ENCODE measurements around the gene MRPL49. TPM values are rescaled to one million over a fixed set of nuclear protein-coding genes. Genes with fewer than 3 reads are reported as not detected.

The MRPL49 gene
- total RNA-seq, 1 donor: 41.6 TPM

GRCh38 chr11:65107751-65108468 lies 14.2 kb upstream of the MRPL49 start:
- H3K4me1 ChIP-seq (ENCODE audit: insufficient read depth, low read length): peaks cover 10% of the 10 kb centered on the region
- no peak overlapping the region for H3K4me3 ChIP-seq (ENCODE audit: insufficient read depth, low read length)
- H3K9me3 ChIP-seq (ENCODE audit: low read depth, low read length): no peaks in the 10 kb centered on the region
- H3K27me3 ChIP-seq (ENCODE audit: insufficient read depth, low read length): no peaks in the 10 kb centered on the region
- H3K36me3 ChIP-seq (ENCODE audit: insufficient read depth, low read length): peaks cover 3% of the 10 kb centered on the region
- H4K20me1 ChIP-seq (ENCODE audit: insufficient read depth, low read length): peaks cover 15% of the 10 kb centered on the region
- H2AFZ ChIP-seq (ENCODE audit: low read length): no peak overlapping the region
- no peak overlapping the region for H3K4me2 ChIP-seq (ENCODE audit: insufficient read depth, low read length)
- peaks cover 17% of the 10 kb centered on the region for H3K79me2 ChIP-seq (ENCODE audit: insufficient read depth, low read length)
- no peak overlapping the region for H3K27ac ChIP-seq (ENCODE audit: low read depth, low read length)
- DNase-seq (ENCODE audit: insufficient read length, low spot score, missing footprints): no peak
- no peak for TF ChIP-seq CTCF (IDR thresholded peaks at IDR 0.05; ENCODE audit: extremely low read depth, low read depth, low read length)

GRCh38 chr11:65108469-65109123 lies 13.5 kb upstream of the MRPL49 start:
- TF ChIP-seq CTCF (IDR thresholded peaks at IDR 0.05; ENCODE audit: extremely low read depth, low read depth, low read length): no peak
- no peaks in the 10 kb centered on the region for H3K9me3 ChIP-seq (ENCODE audit: low read depth, low read length)
- H3K4me3 ChIP-seq (ENCODE audit: insufficient read depth, low read length): no peak overlapping the region
- H4K20me1 ChIP-seq (ENCODE audit: insufficient read depth, low read length): peaks cover 15% of the 10 kb centered on the region
- no peak for DNase-seq (ENCODE audit: insufficient read length, low spot score, missing footprints)
- no peaks in the 10 kb centered on the region for H3K27me3 ChIP-seq (ENCODE audit: insufficient read depth, low read length)
- H3K79me2 ChIP-seq (ENCODE audit: insufficient read depth, low read length): peaks cover 13% of the 10 kb centered on the region
- H3K36me3 ChIP-seq (ENCODE audit: insufficient read depth, low read length): peaks cover 3% of the 10 kb centered on the region
- peaks cover 14% of the 10 kb centered on the region for H3K4me1 ChIP-seq (ENCODE audit: insufficient read depth, low read length)
- no peak overlapping the region for H2AFZ ChIP-seq (ENCODE audit: low read length)
- no peak overlapping the region for H3K4me2 ChIP-seq (ENCODE audit: insufficient read depth, low read length)
- H3K27ac ChIP-seq (ENCODE audit: low read depth, low read length): no peak overlapping the region

GRCh38 chr11:65109231-65110198 lies 12.6 kb upstream of the MRPL49 start:
- Histone ChIP-seq H3K9me3 (ENCODE audit: low read depth, low read length) (no peaks in the 10 kb centered on the region), H3K79me2 (ENCODE audit: insufficient read depth, low read length) (peaks cover 9% of the 10 kb centered on the region), H3K4me3 (ENCODE audit: insufficient read depth, low read length) (no peak overlapping the region), H2AFZ (ENCODE audit: low read length) (no peak overlapping the region), H3K36me3 (ENCODE audit: insufficient read depth, low read length) (peaks cover 3% of the 10 kb centered on the region), H4K20me1 (ENCODE audit: insufficient read depth, low read length) (peaks cover 15% of the 10 kb centered on the region), H3K27me3 (ENCODE audit: insufficient read depth, low read length) (no peaks in the 10 kb centered on the region), H3K27ac (ENCODE audit: low read depth, low read length) (no peak overlapping the region), H3K4me2 (ENCODE audit: insufficient read depth, low read length) (no peak overlapping the region), H3K4me1 (ENCODE audit: insufficient read depth, low read length) (peaks cover 14% of the 10 kb centered on the region)
- DNase-seq (ENCODE audit: insufficient read length, low spot score, missing footprints): no peak
- TF ChIP-seq CTCF (IDR thresholded peaks at IDR 0.05; ENCODE audit: extremely low read depth, low read depth, low read length): no peak

Measured in osteoblast (primary cell).